Measurements from ENCODE around the gene REST.

DNA sequence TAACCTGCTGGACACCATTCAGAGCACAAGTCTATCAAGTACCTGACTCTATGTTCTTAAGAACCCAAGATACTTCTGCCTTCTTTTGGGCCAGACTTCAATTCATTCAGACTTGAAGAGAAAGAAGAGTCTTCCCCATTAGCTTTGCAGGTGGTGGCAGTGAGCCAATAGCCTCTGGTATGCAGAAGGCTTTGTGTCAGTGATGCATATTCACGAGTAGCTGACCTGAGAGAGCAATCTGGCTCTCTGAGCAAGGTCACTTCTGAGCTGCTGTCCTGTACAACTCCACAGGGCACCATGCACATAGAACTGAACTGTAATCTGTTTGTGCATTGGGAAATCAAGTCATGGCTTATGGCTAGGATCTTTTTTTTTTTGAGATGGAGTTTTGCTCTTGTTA is 46.3 kb upstream of the REST start:
- TF ChIP-seq POLR2AphosphoS5 (IDR thresholded peaks at IDR 0.05; ENCODE audit: insufficient read depth in 1 of 2, low read depth in 1 of 2) (no peak), POLR2A (IDR thresholded peaks at IDR 0.05) (no peak)
- TF ChIP-seq, protein P1, sequence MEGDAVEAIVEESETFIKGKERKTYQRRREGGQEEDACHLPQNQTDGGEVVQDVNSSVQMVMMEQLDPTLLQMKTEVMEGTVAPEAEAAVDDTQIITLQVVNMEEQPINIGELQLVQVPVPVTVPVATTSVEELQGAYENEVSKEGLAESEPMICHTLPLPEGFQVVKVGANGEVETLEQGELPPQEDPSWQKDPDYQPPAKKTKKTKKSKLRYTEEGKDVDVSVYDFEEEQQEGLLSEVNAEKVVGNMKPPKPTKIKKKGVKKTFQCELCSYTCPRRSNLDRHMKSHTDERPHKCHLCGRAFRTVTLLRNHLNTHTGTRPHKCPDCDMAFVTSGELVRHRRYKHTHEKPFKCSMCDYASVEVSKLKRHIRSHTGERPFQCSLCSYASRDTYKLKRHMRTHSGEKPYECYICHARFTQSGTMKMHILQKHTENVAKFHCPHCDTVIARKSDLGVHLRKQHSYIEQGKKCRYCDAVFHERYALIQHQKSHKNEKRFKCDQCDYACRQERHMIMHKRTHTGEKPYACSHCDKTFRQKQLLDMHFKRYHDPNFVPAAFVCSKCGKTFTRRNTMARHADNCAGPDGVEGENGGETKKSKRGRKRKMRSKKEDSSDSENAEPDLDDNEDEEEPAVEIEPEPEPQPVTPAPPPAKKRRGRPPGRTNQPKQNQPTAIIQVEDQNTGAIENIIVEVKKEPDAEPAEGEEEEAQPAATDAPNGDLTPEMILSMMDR (IDR thresholded peaks at IDR 0.05) = no peak

All from vagina (tissue), 2 donors.